Vagina (tissue), 2 donors: Measurements from ENCODE around the gene SIM1.

ENCODE experiments used
- CTCF ChIP-seq, 3 experiments: fragments of 450-650 bp in 2 of 3; fragments of 200-600 bp in 1 of 3; sonication (generic) in 1 of 3; IDR thresholded peaks; one replicate each; pipeline ENCODE4 v1.5.1; 2017 to 2019; ENCODE audit warnings: antibody characterized with exemption in 3 of 3, mild to moderate bottlenecking in 2 of 3, moderate library complexity in 2 of 3
- POLR2A ChIP-seq, 2 donors: fragments of 450-650 bp; IDR thresholded peaks; one replicate each; pipeline ENCODE4 v1.6.1; 2017; ENCODE audit warnings: antibody characterized with exemption in 2 of 2, mild to moderate bottlenecking in 2 of 2, moderate library complexity in 2 of 2

DNA sequence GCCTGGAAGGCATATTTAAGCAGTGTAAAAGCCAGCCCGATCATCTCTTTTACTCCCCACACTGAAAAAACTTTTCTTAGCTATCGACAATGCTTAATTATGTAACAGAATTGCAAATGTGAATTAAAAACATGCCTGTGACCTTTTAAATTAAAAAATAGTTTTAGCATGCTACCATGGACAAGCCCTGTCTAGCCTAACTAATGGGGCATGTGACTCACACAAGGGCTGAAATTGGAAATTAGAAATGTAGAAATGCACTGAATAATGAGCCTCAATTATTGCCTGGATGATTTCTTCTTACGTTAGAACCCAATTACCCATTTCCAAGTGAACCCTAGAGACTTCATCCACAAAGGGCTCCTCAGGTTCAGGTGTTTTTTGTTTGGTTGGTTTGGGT is 82.7 kb downstream of the SIM1 start:
- no peak for TF ChIP-seq CTCF (IDR thresholded peaks at IDR 0.05)
- no peak for TF ChIP-seq POLR2A (IDR thresholded peaks at IDR 0.05)
